ENCODE data around the gene VTA1.

VTA1 gene

GRCh38 chr6:142242269-142242668 is 95.2 kb downstream of the VTA1 start:
- Histone ChIP-seq H3K27me3 (ENCODE audit: low read depth) (no peaks in the 10 kb centered on the region), H3K36me3 (replicated peaks) (no peaks in the 10 kb centered on the region), H3K9me3 (no peaks in the 10 kb centered on the region), H3K4me3 (no peak overlapping the region), H3K4me1 (peaks cover 16% of the 10 kb centered on the region)
- DNase-seq (ENCODE audit: low spot score in 2 of 2): peak in 1 of 2 experiments; percentile 48
- in situ Hi-C loops (cut with MboI; ENCODE audit: low sequenced_read_pairs): no loop called here

GRCh38 chr6:142246960-142247359 is 99.9 kb downstream of the VTA1 start:
- in situ Hi-C loops (cut with MboI; ENCODE audit: low sequenced_read_pairs): no loop called here
- DNase-seq (ENCODE audit: low spot score in 2 of 2): no peak
- peaks cover 15% of the 10 kb centered on the region for H3K4me1 ChIP-seq

GRCh38 chr6:142249266-142249665 is 102.2 kb downstream of the VTA1 start:
- in situ Hi-C loops (cut with MboI; ENCODE audit: low sequenced_read_pairs): no loop called here
- H3K9me3 ChIP-seq: peaks cover 3% of the 10 kb centered on the region
- H3K27me3 ChIP-seq (ENCODE audit: low read depth): no peaks in the 10 kb centered on the region
- peaks cover 3% of the 10 kb centered on the region for H3K4me1 ChIP-seq
- H3K36me3 ChIP-seq (replicated peaks): no peaks in the 10 kb centered on the region
- no peak for DNase-seq (ENCODE audit: low spot score in 2 of 2)
- H3K4me3 ChIP-seq: no peak overlapping the region

More at GRCh38 chr6:142246960-142247359, 99.9 kb downstream of the VTA1 start:
- Histone ChIP-seq H3K4me3 (no peak overlapping the region), H3K27me3 (ENCODE audit: low read depth) (no peaks in the 10 kb centered on the region), H3K9me3 (peaks cover 3% of the 10 kb centered on the region), H3K36me3 (replicated peaks) (no peaks in the 10 kb centered on the region)

- Histone ChIP-seq H3K4me1 (no peaks in the 10 kb centered on the region), H3K9me3 (peaks cover 3% of the 10 kb centered on the region), H3K36me3 (replicated peaks) (no peaks in the 10 kb centered on the region), H3K27me3 (ENCODE audit: low read depth) (no peaks in the 10 kb centered on the region), H3K4me3 (no peak overlapping the region)
- in situ Hi-C loops (cut with MboI; ENCODE audit: low sequenced_read_pairs): no loop called here
- no peak for DNase-seq (ENCODE audit: low spot score in 2 of 2)
Measured at GRCh38 chr6:142251930-142252445, 104.9 kb downstream of the VTA1 start.

GRCh38 chr6:142254513-142254912 is 107.5 kb downstream of the VTA1 start:
- no peak for DNase-seq (ENCODE audit: low spot score in 2 of 2)
- Histone ChIP-seq H3K36me3 (replicated peaks) (no peaks in the 10 kb centered on the region), H3K4me1 (no peaks in the 10 kb centered on the region), H3K27me3 (ENCODE audit: low read depth) (no peaks in the 10 kb centered on the region), H3K9me3 (peaks cover 3% of the 10 kb centered on the region), H3K4me3 (no peak overlapping the region)
- in situ Hi-C loops (cut with MboI; ENCODE audit: low sequenced_read_pairs): no loop called here

GRCh38 chr6:142255785-142256184 is 108.7 kb downstream of the VTA1 start:
- no peaks in the 10 kb centered on the region for H3K36me3 ChIP-seq (replicated peaks)
- in situ Hi-C loops (cut with MboI; ENCODE audit: low sequenced_read_pairs): no loop called here
- no peaks in the 10 kb centered on the region for H3K27me3 ChIP-seq (ENCODE audit: low read depth)
- H3K4me1 ChIP-seq: no peaks in the 10 kb centered on the region
- no peak overlapping the region for H3K4me3 ChIP-seq
- no peak for DNase-seq (ENCODE audit: low spot score in 2 of 2)
- peaks cover 3% of the 10 kb centered on the region for H3K9me3 ChIP-seq

- Histone ChIP-seq H3K4me3 (no peak overlapping the region), H3K27me3 (ENCODE audit: low read depth) (no peaks in the 10 kb centered on the region), H3K36me3 (replicated peaks) (no peaks in the 10 kb centered on the region), H3K9me3 (no peaks in the 10 kb centered on the region), H3K4me1 (no peaks in the 10 kb centered on the region)
- in situ Hi-C loops (cut with MboI; ENCODE audit: low sequenced_read_pairs): no loop called here
- no peak for DNase-seq (ENCODE audit: low spot score in 2 of 2)
Measured at GRCh38 chr6:142258305-142258704, 111.2 kb downstream of the VTA1 start.

- H3K27me3 ChIP-seq (ENCODE audit: low read depth): no peaks in the 10 kb centered on the region
- no peaks in the 10 kb centered on the region for H3K36me3 ChIP-seq (replicated peaks)
- in situ Hi-C loops (cut with MboI; ENCODE audit: low sequenced_read_pairs): no loop called here
- no peaks in the 10 kb centered on the region for H3K4me1 ChIP-seq
- no peak overlapping the region for H3K4me3 ChIP-seq
- DNase-seq (ENCODE audit: low spot score in 2 of 2): no peak
- no peaks in the 10 kb centered on the region for H3K9me3 ChIP-seq
Measured at GRCh38 chr6:142258757-142259156, 111.7 kb downstream of the VTA1 start.

- Histone ChIP-seq H3K4me1 (no peaks in the 10 kb centered on the region), H3K9me3 (no peaks in the 10 kb centered on the region), H3K36me3 (replicated peaks) (no peaks in the 10 kb centered on the region), H3K4me3 (no peak overlapping the region), H3K27me3 (ENCODE audit: low read depth) (no peaks in the 10 kb centered on the region)
- in situ Hi-C loops (cut with MboI; ENCODE audit: low sequenced_read_pairs): no loop called here
- no peak for DNase-seq (ENCODE audit: low spot score in 2 of 2)
Measured at GRCh38 chr6:142260748-142261147, 113.7 kb downstream of the VTA1 start.

- no peaks in the 10 kb centered on the region for H3K36me3 ChIP-seq (replicated peaks)
- no peak overlapping the region for H3K4me3 ChIP-seq
- H3K9me3 ChIP-seq: no peaks in the 10 kb centered on the region
- no peaks in the 10 kb centered on the region for H3K4me1 ChIP-seq
- no peak for DNase-seq (ENCODE audit: low spot score in 2 of 2)
- H3K27me3 ChIP-seq (ENCODE audit: low read depth): no peaks in the 10 kb centered on the region
- in situ Hi-C loops (cut with MboI; ENCODE audit: low sequenced_read_pairs): no loop called here
Measured at GRCh38 chr6:142262231-142262630, 115.2 kb downstream of the VTA1 start.

GRCh38 chr6:142265476-142265875 is 118.4 kb downstream of the VTA1 start:
- DNase-seq (ENCODE audit: low spot score in 2 of 2): no peak
- in situ Hi-C loops (cut with MboI; ENCODE audit: low sequenced_read_pairs): no loop called here
- H3K4me1 ChIP-seq: no peaks in the 10 kb centered on the region
- no peaks in the 10 kb centered on the region for H3K9me3 ChIP-seq
- no peaks in the 10 kb centered on the region for H3K36me3 ChIP-seq (replicated peaks)
- no peaks in the 10 kb centered on the region for H3K27me3 ChIP-seq (ENCODE audit: low read depth)
- H3K4me3 ChIP-seq: no peak overlapping the region

GRCh38 chr6:142266060-142266459 is 119.0 kb downstream of the VTA1 start:
- Histone ChIP-seq H3K36me3 (replicated peaks) (no peaks in the 10 kb centered on the region), H3K4me1 (no peaks in the 10 kb centered on the region), H3K9me3 (no peaks in the 10 kb centered on the region), H3K27me3 (ENCODE audit: low read depth) (no peaks in the 10 kb centered on the region), H3K4me3 (no peak overlapping the region)
- in situ Hi-C loops (cut with MboI; ENCODE audit: low sequenced_read_pairs): no loop called here
- DNase-seq (ENCODE audit: low spot score in 2 of 2): no peak

GRCh38 chr6:142271476-142271875 is 124.4 kb downstream of the VTA1 start:
- no peaks in the 10 kb centered on the region for H3K4me1 ChIP-seq
- DNase-seq (ENCODE audit: low spot score in 2 of 2): no peak
- no peak overlapping the region for H3K4me3 ChIP-seq
- no peaks in the 10 kb centered on the region for H3K9me3 ChIP-seq
- no peaks in the 10 kb centered on the region for H3K36me3 ChIP-seq (replicated peaks)
- in situ Hi-C loops (cut with MboI; ENCODE audit: low sequenced_read_pairs): no loop called here
- H3K27me3 ChIP-seq (ENCODE audit: low read depth): no peaks in the 10 kb centered on the region

Data from HAP-1 (cell line).